Nephron (organoid): ENCODE measurements around the gene MITD1.
A peak's percentile ranks its signal among the peaks of the same experiment; 100 is the strongest.

Source experiments
- H3K27ac Mint-ChIP-seq, 3 experiments: 2 replicates each; pipeline ENCODE4 v1.8.0; 2020; ENCODE audit warnings: mixed read lengths in 3 of 3, mild to moderate bottlenecking in 2 of 3, moderate library complexity in 1 of 3
- H3K27me3 Mint-ChIP-seq: 2 replicates; pipeline ENCODE4 v1.8.0; 2021; ENCODE audit warnings: low read depth, mild to moderate bottlenecking, moderate library complexity, mixed read lengths
- H3K36me3 Mint-ChIP-seq: 2 replicates; pipeline ENCODE4 v1.8.0; 2020; ENCODE audit warnings: low read depth, mixed read lengths
- H3K4me1 Mint-ChIP-seq: 2 replicates; pipeline ENCODE4 v1.8.0; 2020; ENCODE audit warnings: mixed read lengths
- H3K4me3 Mint-ChIP-seq, 3 experiments: 2 replicates each; pipeline ENCODE4 v1.8.0; 2020; ENCODE audit warnings: mild to moderate bottlenecking in 3 of 3, mixed read lengths in 3 of 3, moderate library complexity in 2 of 3
- H3K9me3 Mint-ChIP-seq: 2 replicates; pipeline ENCODE4 v1.8.0; 2020; ENCODE audit warnings: mixed read lengths
- CTCF ChIP-seq, 3 experiments: fragments of 200-600 bp; sonication (generic); IDR thresholded peaks; one replicate each; pipeline ENCODE4 v1.5.0; 2021; ENCODE audit warnings: antibody characterized with exemption in 3 of 3; ENCODE audit not compliant: unreplicated experiment in 3 of 3

Gene MITD1

GRCh38 chr2:99166218-99166617, 14.6 kb downstream of the MITD1 start:
- no peak overlapping the region for H3K4me3 Mint-ChIP-seq
- peaks cover 45% of the 10 kb centered on the region for H3K36me3 Mint-ChIP-seq
- H3K27ac Mint-ChIP-seq, result no peak overlapping the region
- H3K27me3 Mint-ChIP-seq, result no peaks in the 10 kb centered on the region
- TF ChIP-seq CTCF (IDR thresholded peaks at IDR 0.05; ENCODE audit: unreplicated experiment in 3 of 3), result no peak
- no peaks in the 10 kb centered on the region for H3K9me3 Mint-ChIP-seq
- no peaks in the 10 kb centered on the region for H3K4me1 Mint-ChIP-seq

- H3K9me3 Mint-ChIP-seq, result no peaks in the 10 kb centered on the region
- peaks cover 19% of the 10 kb centered on the region for H3K4me1 Mint-ChIP-seq
- H3K4me3 Mint-ChIP-seq, result peak overlapping the region in 1 of 3 experiments; percentile 18
- H3K36me3 Mint-ChIP-seq, result peaks cover 39% of the 10 kb centered on the region
- no peak for TF ChIP-seq CTCF (IDR thresholded peaks at IDR 0.05; ENCODE audit: unreplicated experiment in 3 of 3)
- no peak overlapping the region for H3K27ac Mint-ChIP-seq
- H3K27me3 Mint-ChIP-seq, result no peaks in the 10 kb centered on the region
Observed at GRCh38 chr2:99159594-99159993, 21.3 kb downstream of the MITD1 start.

- peak overlapping the region; percentile 3 to 65 (median 52) for H3K4me3 Mint-ChIP-seq
- H3K36me3 Mint-ChIP-seq, result peaks cover 34% of the 10 kb centered on the region
- H3K9me3 Mint-ChIP-seq, result no peaks in the 10 kb centered on the region
- H3K4me1 Mint-ChIP-seq, result peaks cover 27% of the 10 kb centered on the region
- no peak for TF ChIP-seq CTCF (IDR thresholded peaks at IDR 0.05; ENCODE audit: unreplicated experiment in 3 of 3)
- H3K27ac Mint-ChIP-seq, result peak overlapping the region in 1 of 3 experiments; percentile 36
- H3K27me3 Mint-ChIP-seq, result no peaks in the 10 kb centered on the region
Observed at GRCh38 chr2:99158599-99158998, 22.3 kb downstream of the MITD1 start.

GRCh38 chr2:99156891-99157290, 24.0 kb downstream of the MITD1 start:
- Mint-ChIP-seq H3K9me3 (no peaks in the 10 kb centered on the region), H3K4me1 (peaks cover 27% of the 10 kb centered on the region), H3K4me3 (peak overlapping the region; percentile 63 to 78 (median 77)), H3K36me3 (peaks cover 29% of the 10 kb centered on the region), H3K27ac (peak overlapping the region in 2 of 3 experiments; percentile 9 to 35), H3K27me3 (no peaks in the 10 kb centered on the region)
- no peak for TF ChIP-seq CTCF (IDR thresholded peaks at IDR 0.05; ENCODE audit: unreplicated experiment in 3 of 3)

- H3K36me3 Mint-ChIP-seq, result peaks cover 25% of the 10 kb centered on the region
- TF ChIP-seq CTCF (IDR thresholded peaks at IDR 0.05; ENCODE audit: unreplicated experiment in 3 of 3), result peak in 1 of 3 experiments; percentile 18
- H3K4me1 Mint-ChIP-seq, result peaks cover 27% of the 10 kb centered on the region
- no peaks in the 10 kb centered on the region for H3K9me3 Mint-ChIP-seq
- no peak within 1 kb of the TSS for H3K4me3 Mint-ChIP-seq
- no peaks in the 10 kb centered on the region for H3K27me3 Mint-ChIP-seq
- H3K27ac Mint-ChIP-seq, result peak within 1 kb of the TSS in 1 of 3 experiments; percentile 86
Observed at GRCh38 chr2:99154643-99155536, 26.0 kb downstream of the MITD1 start, which contains the start of the genes LIPT1 and TSGA10. LIPT1 (plus strand) TSS chr2:99154967; CDS start chr2:99161958, 6,991 bp downstream. TSGA10 (minus strand) TSS chr2:99154942; CDS start chr2:99109439, 45,503 bp downstream.
